Stimulated activated CD4-positive, alpha-beta T cell treated with anti-CD3 and anti-CD28 coated beads, TNF-alpha, amount 100 ng/mL, for 24 hours (primary cell): ENCODE results near the gene PRAMEF5.
"Not testable (repeated sequence)": the region's sequence is repeated elsewhere in the genome, so short reads cannot be mapped to it uniquely, and the experiment has no call there.

Experiments
- DNase-seq, 3 experiments: peaks; one replicate each; pipeline ENCODE4 v3.0.0-alpha.2; 2020; ENCODE audit warnings: low read depth in 3 of 3

PRAMEF5 gene

DNA sequence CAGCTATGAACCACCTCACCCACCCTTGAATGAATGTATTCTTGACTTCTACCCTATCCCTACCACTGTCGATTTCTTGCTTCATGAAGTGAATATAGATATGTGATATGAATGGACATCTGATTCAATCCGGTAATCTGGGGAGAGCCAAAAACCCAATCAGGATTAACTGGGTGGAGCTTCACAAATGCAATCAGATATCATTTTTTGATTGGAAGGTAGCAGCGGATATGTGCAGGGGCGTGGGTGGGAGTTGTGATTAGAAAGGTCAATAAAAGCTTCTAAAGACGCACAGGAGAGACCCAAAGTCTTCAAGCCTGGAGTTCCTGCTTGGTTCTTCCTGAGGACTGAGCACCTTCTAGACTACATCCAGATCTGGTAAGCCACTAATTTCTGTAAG, at the start of gene PRAMEF5:
PRAMEF5 (plus strand) TSS at position 301 of the 400 bp plus-strand sequence. CDS start 5,071 bp downstream, outside the sequence.
- not testable (repeated sequence) for DNase-seq

DNA sequence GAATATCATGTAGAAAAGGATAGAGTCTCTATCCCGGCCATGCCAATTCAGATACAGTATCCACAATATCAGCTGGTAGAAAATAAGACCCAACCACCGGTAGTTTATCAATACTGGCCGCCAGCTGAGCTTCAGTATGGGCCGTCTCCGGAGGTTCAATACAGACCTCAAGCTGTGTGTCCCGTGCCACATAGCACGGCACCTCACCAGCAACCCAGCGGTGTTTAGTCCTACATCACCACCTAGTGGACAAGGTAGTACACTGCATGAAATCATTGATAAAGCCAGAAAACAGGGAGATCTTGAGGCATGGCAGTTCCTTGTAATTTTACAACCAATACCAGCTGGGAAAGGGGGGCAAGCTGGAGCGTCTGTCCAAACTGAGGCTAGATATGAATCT, 45.3 kb upstream of the PRAMEF5 start:
- DNase-seq: not testable (repeated sequence)

DNA sequence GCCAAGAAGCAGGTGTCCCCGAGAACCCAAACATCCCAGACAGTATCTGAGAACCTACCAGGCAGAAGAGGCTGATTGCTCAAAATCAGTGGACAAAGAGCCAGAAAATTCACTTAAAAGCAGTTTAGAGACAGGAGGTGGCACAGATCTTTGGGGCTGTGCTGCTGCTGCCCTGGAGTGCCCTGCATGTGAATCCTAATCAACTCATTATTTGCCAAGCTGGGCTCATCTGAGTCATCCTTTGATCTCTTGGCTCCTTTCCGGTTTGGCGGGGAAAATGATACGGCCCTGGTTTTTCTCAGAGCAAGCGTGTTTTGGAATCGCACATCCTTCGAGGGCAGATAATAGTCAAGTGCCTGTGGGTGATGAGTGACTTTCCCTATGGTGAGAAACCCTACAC, 37.4 kb upstream of the PRAMEF5 start:
- not testable (repeated sequence) for DNase-seq

DNA sequence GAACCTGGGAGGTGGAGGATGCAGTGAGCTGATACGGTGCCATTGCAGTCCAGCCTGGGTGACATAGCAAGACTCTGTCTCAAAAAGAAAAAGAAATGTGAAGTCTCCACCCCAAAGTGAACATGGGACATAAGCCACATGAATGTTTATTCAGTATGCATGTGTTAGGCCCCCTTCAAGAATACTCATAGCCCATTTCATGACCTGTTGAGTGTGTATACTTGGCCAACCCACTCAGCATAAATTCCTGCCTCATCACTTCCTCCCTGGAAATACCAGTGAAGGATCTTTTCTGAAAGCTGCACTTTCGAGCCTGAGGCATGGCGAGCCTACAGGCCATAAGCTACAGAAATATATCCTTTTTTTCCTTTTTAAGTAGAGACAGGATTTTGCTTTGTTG, 34.8 kb upstream of the PRAMEF5 start:
- DNase-seq: not testable (repeated sequence)

DNA sequence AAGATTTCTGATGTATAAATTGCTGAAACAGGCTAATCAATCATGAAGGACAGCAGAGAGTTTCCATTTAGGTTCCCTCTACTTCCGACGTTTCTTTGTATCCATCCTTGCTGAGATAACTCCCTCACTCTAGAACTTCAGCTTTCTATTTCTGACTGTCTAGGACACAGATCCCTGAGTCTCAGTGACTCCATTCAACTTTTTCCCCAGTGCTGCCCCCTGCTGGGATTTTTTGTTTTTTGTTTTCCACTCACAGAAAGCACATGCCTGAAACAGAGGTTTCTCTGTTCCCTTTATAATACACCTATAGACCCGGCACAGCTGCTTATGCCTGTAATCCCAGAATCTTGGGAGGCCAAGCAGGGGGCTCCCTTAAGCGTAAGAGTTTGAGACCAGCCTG, 31.2 kb upstream of the PRAMEF5 start:
- DNase-seq: not testable (repeated sequence)

DNA sequence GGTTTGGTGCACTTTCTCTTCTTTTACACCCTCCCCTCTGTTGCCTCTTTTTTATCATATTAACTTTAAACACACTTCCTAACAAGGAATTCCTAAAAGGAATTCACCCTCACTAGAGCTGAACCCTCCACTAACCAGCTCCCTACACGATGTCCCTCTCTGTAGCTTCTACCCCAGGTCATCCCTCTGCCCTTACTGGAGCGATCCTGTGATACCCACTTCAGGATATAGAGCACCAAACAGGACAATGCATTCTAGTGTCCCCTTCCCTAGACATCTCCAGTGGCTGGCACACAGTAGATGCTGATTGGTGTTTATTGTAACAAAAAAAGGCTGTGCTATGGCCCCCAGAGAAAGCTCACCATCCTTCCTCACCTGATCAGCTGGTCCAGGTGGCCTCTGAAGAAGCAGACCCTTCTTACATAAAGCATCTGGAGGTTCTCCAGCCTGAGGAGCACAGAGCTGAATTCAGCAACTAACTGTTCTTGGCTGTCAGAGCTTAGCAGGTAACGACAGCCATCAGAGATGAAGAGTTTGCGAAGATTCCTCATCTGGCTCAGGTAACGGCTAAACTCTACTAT, 29.4 kb upstream of the PRAMEF5 start:
- DNase-seq: no peak

DNA sequence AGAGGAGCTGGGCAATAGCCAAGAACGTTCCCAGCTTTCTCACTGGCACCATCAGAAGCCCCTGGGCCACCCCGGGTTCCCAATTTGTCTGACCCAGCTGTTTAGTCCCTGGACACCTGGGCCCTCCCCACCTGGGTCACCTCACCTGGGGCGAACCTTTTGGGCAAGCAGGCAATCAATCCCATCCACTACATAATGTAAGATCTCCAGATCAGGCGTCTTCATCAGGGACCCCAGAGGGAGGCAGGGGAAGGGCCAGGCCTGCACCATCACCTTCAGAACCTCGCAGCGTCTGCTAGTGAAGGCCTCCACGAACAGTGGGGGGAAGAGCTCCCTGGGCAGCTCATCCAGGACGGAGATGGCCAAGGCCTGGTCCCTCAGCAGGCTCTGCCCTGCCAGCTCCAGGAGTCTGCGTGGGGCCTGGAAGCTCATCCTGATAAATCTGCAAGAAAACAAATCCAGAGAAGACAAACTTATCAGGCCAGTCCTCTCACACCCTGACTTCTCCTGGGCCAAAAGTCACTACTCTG, 28.3 kb upstream of the PRAMEF5 start, which contains the start of gene PRAMEF18:
PRAMEF18 (minus strand) TSS at position 480 of the 530 bp plus-strand sequence; CDS start at position 432, 48 bp downstream.
- DNase-seq: not testable (repeated sequence)

DNA sequence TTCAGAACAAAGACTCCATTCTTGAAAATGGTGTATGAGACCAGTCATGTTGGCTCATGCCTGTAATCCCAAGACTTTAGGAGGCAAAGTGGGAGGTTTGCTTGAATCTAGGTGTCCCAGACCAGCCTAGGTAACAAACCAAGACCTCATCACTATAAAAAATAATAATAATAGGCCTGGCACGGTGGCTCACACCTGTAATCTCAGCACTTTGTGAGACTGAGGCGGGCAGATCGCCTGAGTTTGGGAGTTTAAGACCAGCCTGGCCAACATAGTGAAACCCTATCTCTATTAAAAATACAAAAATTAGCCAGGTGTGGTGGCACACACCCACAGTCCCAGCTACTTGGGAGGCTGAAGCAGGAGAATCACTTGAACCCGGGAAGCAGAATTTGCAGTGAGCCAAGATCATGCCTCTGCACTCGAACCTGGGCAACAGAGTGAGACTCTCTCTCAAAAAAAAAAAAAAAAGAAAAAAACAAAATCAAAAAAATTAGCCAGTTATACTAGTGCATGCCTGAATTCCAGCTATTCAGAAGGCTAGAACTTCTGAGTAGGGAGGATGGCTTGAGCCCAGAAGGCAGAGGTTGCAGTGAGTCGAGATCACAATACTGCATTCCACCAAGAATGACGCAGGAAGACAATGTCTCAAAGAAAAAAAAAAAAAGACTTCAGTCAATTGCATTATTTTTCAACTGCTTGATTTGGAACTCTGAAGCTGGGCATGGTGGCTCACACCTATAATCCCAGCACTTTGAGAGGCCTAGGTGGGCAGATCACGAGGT, 26.5 kb upstream of the PRAMEF5 start:
- not testable (repeated sequence) for DNase-seq

DNA sequence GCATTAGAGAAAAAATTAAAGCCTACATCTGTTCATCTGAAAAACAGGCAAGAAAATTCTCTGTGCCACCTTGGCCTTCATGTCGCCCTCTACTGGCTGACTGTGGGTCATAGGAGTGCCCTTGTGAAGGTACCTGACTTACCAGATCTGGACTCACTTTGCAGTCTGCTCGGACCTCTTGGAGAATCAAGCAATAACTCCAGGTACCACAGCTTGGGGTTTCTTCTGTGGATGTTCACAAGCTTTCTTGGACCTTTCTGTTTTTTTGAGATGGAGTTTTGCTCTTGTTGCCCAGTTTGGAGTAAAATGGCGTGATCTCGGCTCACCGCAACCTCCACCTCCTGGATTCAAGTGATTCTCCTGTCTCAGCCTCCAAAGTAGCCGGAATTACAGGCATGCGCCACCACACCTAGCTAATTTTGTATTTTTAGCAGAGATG, 25.6 kb upstream of the PRAMEF5 start:
- DNase-seq: peak; percentile 8 to 44 (median 13)

DNA sequence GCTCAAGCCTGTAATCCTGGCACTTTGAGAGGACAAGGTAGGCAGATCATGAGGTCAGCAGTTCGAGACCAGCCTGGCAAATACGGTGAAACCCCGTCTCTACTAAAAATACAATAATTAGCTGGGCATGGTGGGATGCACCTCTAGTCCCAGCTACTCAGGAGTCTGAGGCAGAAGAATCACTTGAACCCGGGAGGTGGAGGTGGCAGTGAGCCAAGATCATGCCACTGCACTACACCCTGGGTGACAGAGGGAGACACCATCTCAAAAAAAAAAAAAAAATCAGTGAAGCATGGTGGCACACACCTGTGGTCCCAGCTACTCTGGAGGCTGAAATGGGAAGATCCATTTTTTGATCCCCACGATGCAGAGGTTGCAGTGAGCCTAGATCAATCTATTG, 23.9 kb upstream of the PRAMEF5 start:
- DNase-seq: not testable (repeated sequence)

DNA sequence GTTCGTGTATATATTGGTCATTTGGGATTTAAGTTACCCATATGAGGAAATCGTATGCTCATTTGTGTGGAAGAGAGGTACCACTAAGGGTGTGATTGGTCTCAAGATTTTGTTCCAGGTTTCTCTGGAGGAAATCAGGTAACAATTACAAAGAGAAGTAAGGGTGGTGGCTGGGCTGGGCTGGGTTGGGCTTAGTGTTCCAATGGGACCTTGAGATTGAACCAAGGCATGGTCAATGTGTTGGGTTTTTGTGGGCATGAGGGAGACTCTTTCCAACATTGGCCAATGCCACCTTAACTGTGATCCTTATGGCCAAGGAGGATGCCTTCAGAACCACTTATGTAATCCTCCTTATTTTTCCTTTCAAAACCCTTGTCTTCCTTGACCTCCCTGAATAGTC, 23.4 kb upstream of the PRAMEF5 start:
- not testable (repeated sequence) for DNase-seq

DNA sequence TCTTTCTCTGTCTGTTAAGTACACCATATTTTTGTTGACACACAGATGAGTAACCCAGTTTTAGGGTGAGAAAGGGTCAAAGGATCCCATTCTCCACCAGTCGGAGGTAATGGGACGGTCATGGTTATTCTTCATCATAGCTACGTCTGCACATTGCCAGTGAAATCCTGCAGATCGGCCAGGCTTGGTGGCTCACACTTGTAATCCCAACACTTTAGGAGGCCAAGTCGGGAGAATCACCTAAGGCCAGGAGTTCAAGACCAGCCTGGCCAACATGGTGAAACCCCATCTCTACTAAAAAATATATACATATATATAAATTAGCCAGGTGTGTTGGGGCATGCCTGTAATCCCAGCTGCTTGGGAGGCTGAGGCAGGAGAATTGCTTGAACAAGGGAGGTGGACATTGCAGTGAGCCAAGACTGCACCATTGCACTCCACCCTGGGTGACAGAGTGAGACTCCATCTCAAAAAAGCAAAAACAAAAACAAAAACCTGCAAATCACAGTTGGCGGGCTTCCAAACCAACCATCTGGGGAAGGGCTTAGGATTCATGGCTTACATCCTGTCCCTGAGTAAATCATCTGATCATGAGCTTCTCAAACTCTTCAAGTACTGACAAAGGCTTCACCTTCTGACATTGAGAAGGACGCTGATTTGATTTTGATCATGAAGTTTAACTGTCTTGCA, 22.8 kb upstream of the PRAMEF5 start:
- not testable (repeated sequence) for DNase-seq

DNA sequence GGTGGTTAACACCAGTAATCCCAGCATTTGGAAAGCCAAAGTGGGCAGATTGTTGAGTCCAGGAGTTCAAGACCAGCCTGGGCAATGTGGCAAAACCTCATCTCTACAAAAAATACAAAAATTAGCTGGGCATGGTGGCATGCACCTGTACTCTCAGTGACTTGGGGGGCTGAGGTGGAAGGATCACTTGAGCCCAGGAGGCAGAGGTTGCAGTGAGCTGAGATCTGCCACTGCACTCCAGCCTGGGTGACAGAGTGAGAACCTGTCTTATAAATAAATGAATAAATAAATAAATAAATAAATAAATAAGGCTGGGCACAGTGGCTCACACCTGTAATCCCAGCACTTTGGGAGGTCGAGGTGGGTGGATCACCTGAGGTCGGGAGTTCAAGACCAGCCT, 21.9 kb upstream of the PRAMEF5 start:
- not testable (repeated sequence) for DNase-seq

DNA sequence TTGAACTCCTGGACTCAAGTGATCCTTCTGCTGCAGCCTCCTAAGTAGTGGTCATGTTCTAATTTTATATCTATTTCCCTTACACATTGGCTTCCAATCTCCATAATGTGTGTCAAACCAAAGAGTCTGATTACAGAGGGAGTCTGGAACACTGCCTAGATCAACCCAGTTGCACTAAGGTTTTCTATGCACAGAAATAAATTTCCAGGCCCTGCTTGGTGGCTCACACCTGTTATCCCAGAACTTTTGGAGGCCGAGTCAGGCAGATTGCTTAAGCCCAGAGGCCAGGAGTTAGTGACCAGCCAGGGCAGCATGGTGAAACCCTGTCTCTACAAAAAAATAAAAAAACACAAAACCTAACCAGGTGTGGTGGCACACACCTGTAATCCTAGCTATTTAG, 19.9 kb upstream of the PRAMEF5 start:
- not testable (repeated sequence) for DNase-seq

DNA sequence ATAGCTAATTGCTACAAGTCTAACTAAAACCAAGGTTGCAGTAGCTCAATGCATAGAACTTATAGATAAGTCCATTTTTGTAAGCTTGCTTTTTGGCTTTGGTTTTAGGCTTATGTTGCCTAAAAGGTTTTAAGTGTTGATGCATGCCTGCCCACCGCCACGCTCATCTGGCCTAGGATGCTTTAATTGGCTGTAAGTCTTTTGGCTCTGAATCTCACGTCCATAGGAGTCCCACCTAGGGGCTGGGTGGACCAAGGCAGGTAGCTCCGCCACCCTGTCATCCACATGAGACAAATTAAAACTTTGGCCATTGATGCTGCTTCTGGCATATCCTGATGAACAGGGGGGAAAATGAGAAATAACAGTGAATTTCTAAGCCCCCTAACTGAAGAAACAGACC, 16.4 kb upstream of the PRAMEF5 start:
- DNase-seq: not testable (repeated sequence)

DNA sequence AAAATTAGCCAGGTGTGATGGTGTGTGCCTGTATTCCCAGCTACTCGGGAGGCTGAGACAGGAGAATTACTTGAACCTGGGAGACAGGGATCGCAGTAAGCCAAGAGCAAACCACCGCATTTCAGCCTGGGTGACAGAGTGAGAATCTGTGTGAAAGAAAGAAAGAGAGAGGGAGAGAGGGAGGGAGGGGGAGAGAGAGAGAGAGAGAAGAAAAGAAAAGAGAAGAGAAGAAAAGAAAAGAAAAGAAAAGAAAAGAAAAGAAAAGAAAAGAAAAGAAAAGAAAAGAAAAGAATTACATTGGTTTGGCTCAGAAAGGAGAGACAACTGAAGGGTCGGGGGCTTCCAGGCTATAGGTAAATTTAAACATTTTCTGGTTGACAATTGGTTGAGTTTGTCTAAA, 14.4 kb upstream of the PRAMEF5 start:
- not testable (repeated sequence) for DNase-seq

DNA sequence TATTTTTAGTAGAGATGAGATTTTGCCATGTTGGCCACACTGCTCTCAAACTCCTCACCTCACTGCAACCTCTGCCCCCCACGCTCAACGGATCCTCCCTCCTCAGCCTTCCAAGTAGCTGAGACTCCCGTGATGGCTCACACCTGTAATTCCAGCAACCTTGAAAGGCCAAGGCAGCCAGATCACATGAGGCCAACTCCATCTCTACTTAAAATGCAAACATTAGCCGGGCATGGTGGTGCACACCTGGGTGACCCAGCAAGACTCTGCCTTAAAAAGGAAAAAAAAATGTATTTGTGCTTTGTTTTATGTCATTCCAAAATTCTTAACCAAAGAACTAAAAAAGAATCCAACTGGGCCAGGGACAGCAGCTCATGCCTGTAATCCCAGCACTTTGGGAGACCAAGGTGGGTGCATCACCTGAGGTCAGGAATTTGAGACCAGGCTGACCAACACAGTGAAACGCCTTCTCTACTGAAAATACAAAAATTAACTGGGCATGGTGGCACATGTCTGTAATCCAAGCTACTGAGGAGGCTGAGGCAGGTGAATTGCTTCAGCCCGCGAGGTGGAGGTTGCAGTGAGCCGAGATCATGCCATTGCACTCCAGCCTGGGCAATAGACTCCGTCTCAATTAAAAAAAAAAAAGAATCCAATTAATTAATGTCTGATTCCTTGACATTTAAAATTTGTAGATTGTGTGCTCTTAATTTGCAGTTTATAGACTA, 10.3 kb upstream of the PRAMEF5 start:
- not testable (repeated sequence) for DNase-seq

DNA sequence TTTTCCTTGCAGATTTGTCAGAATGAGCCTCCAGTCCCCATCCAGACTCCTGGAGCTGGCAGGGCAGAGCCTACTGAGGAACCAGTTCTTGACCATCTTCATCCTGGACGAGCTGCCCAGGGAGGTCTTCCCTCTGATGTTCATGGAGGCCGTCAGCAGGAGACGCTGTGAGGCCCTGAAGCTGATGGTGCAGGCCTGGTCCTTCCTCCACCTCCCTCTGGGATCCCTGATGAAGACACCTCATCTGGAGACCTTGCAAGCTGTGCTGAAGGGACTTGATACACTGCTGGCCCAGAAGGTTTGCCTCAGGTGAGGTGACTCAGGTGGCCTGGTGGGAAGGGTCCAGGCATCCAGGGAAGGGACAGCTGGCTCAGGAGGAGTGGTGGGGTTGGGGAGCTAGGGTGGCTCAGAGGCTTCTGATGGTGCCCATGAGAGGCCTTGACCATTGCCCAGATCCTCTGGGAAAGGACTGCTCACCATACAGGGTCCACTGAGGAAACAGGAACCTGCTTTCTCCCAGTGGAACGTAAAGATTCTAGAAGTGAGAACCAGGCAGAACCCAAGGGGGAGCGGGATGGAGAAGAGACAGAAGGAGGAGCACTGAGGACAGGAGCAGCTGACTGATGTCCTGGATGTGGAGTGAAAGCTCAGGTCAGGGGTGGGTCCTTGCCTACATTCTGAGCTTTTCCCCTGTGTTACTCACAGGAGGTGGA, 8.0 kb upstream of the PRAMEF5 start:
- DNase-seq: not testable (repeated sequence)

DNA sequence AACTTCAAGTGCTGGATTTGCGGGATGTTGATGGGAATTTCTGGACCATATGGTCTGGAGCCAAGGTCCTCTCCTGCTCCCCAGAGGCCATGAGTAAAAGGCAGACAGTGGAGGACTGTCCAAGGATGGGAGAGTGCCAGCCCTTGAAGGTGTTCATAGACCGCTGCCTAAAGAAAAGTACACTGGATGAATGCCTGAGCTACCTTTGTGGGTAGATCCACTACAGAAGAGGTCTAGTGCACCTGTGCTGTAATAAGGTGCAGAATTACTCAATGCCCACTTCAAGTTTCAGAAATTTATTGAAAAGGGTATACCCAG, 7.5 kb upstream of the PRAMEF5 start:
- DNase-seq: not testable (repeated sequence)

DNA sequence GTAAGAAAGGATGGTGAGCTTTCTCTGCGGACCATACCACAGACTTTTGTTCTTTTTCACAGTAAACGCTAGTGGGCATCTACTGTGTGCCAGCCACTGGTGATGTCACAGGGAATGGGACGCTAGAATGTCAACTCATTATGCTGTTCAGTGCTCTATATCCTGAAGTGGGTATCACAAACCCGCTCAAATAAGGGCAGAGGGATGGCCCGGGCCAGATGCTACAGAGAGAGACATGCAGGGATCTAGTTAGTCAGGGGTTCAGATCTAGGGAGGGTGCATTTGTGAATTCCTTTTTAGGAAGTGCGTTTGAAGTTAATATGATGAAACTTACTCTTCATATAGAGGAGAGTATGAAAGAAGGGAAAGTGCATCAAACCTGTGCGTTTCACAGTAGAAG, 6.9 kb upstream of the PRAMEF5 start:
- not testable (repeated sequence) for DNase-seq

DNA sequence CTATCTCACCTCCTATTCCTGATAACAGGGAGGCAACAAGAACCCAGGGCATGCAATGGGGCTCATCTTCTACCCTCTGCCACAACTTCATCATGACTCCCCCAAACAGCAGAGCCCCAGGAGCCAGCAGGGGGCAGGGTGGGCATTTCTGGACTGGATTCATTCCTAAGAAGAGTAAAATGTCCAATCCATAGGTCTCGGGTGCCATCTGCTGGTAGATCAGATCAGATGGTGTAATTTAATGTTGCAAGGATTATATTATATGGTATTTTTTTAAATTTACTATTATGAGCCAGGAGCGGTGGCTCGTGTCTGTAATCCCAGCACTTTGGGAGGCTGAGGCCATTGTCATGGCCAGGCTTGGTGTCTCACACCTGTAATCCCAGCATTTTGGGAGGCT, 11.1 kb downstream of the PRAMEF5 start:
- not testable (repeated sequence) for DNase-seq
